Calu3 (cell line): ENCODE data around the gene WWTR1. TPM values are rescaled to one million over a fixed set of nuclear protein-coding genes. Genes with fewer than 3 reads are reported as not detected.

Source experiments
- BruUV-seq: library from RNA; stranded (reverse); fragments of 400-500 nt; replicated peaks from 2 replicates; lab custom pipeline; 2021; lab: Mats Ljungman, UMichigan
- CTCF ChIA-PET: fragments of 300-600 bp; sonication (Branson Sonifier 250); formaldehyde crosslinking; loops from one replicate; lab custom pipeline; 2022; ENCODE audit warnings: antibody characterized with exemption; lab: Charles Lee
- DNase-seq: peaks from one replicate; pipeline ENCODE4 v3.0.0; 2022
- H3K27ac Mint-ChIP-seq: one replicate; pipeline ENCODE4 v1.8.0; 2022; ENCODE audit warnings: mixed read lengths; ENCODE audit not compliant: unreplicated experiment
- H3K27me3 Mint-ChIP-seq: one replicate; pipeline ENCODE4 v1.8.0; 2022; ENCODE audit warnings: mixed read lengths; ENCODE audit not compliant: unreplicated experiment
- H3K36me3 Mint-ChIP-seq: one replicate; pipeline ENCODE4 v1.8.0; 2022; ENCODE audit warnings: mild to moderate bottlenecking, moderate library complexity, mixed read lengths; ENCODE audit not compliant: insufficient read depth, unreplicated experiment
- H3K4me1 Mint-ChIP-seq: one replicate; pipeline ENCODE4 v1.8.0; 2022; ENCODE audit warnings: mild to moderate bottlenecking, low read depth, mixed read lengths; ENCODE audit not compliant: unreplicated experiment
- H3K4me3 Mint-ChIP-seq: one replicate; pipeline ENCODE4 v1.8.0; 2022; ENCODE audit warnings: mild to moderate bottlenecking, low read depth, moderate library complexity, mixed read lengths; ENCODE audit not compliant: unreplicated experiment
- H3K9me3 Mint-ChIP-seq: one replicate; pipeline ENCODE4 v1.8.0; 2022; ENCODE audit warnings: low read depth, mixed read lengths; ENCODE audit not compliant: unreplicated experiment
- CTCF ChIP-seq: fragments of 200-600 bp; IDR thresholded peaks from one replicate; pipeline ENCODE4 v1.8.0; 2022; ENCODE audit warnings: antibody characterized with exemption; ENCODE audit not compliant: unreplicated experiment
- intact Hi-C: fragments of 100-400 bp; cut with micrococcal nuclease; formaldehyde crosslinking; loops from one replicate; pipeline ENCODE4 v1.10.0; 2022; ENCODE audit not compliant: unreplicated experiment
- total RNA-seq: library from RNA; stranded (reverse); gene quantifications from 2 replicates; pipeline ENCODE4 v1.2.3, GENCODE V29; 2022

Gene WWTR1
- total RNA-seq, 1 experiment from 2014 or later: 269 TPM

GRCh38 chr3:149582395-149582794 is 75.4 kb downstream of the WWTR1 start:
- Mint-ChIP-seq H3K9me3 (no peaks in the 10 kb centered on the region), H3K36me3 (peaks cover 73% of the 10 kb centered on the region), H3K4me1 (peaks cover 88% of the 10 kb centered on the region), H3K27ac (peak overlapping the region; percentile 77), H3K4me3 (peak overlapping the region; percentile 53), H3K27me3 (no peaks in the 10 kb centered on the region)
- no peak for DNase-seq
- intact Hi-C loops: loop anchor here (2.0 kb wide), 1 partner anchor 28 kb away; no protein-coding TSS in a partner anchor
- BruUV-seq: no TSS peak
- CTCF ChIA-PET: interaction anchor here (1.1 to 3.4 kb wide), 5 partner anchors 13 to 74 kb away, joined by 3 to 17 read pairs (median 5); no protein-coding TSS in a partner anchor
- TF ChIP-seq CTCF: no peak

- TF ChIP-seq CTCF: no peak
- DNase-seq: peak; percentile 87
- Mint-ChIP-seq H3K4me1 (peaks cover 87% of the 10 kb centered on the region), H3K36me3 (peaks cover 72% of the 10 kb centered on the region), H3K9me3 (no peaks in the 10 kb centered on the region), H3K27ac (peak overlapping the region; percentile 77), H3K4me3 (peak overlapping the region; percentile 53), H3K27me3 (no peaks in the 10 kb centered on the region)
- CTCF ChIA-PET: interaction anchor here (0.8 to 3.4 kb wide), 8 partner anchors 12 to 227 kb away, joined by 3 to 17 read pairs (median 5); no protein-coding TSS in a partner anchor
- no TSS peak for BruUV-seq
- intact Hi-C loops: loop anchor here (2.0 kb wide), 2 partner anchors 27 to 41 kb away; no protein-coding TSS in a partner anchor
These were observed 76.0 kb downstream of the WWTR1 start for GRCh38 chr3:149581681-149582370.

- TSS peak; percentile 61 for BruUV-seq
- CTCF ChIA-PET: interaction anchor here (0.6 to 3.4 kb wide), 11 partner anchors 12 to 1657 kb away, joined by 3 to 17 read pairs (median 5); partner anchors contain the start of gene WWTR1
These were observed 76.6 kb downstream of the WWTR1 start for GRCh38 chr3:149581248-149581647.

More at GRCh38 chr3:149581248-149581647, 76.6 kb downstream of the WWTR1 start:
- H3K36me3 Mint-ChIP-seq: peaks cover 77% of the 10 kb centered on the region
- no peaks in the 10 kb centered on the region for H3K27me3 Mint-ChIP-seq
- H3K4me1 Mint-ChIP-seq: peaks cover 87% of the 10 kb centered on the region
- TF ChIP-seq CTCF: no peak
- no peak for DNase-seq
- H3K4me3 Mint-ChIP-seq: peak overlapping the region; percentile 53
- H3K27ac Mint-ChIP-seq: peak overlapping the region; percentile 77
- H3K9me3 Mint-ChIP-seq: no peaks in the 10 kb centered on the region
- intact Hi-C loops: loop anchor here (2.0 kb wide), 1 partner anchor 40 kb away; no protein-coding TSS in a partner anchor
